OCI-LY7 (cell line): ENCODE results near the gene TOB2.

ENCODE experiments used
- EZH2phosphoT487 ChIP-seq: fragments of 200-600 bp; sonication (generic); IDR thresholded peaks from 2 replicates; pipeline ENCODE4 v1.6.1; 2018; ENCODE audit warnings: low read depth, borderline replicate concordance, mild to moderate bottlenecking, mixed run types, antibody characterized with exemption, low read length, moderate library complexity, mixed read lengths
- TF ChIP-seq, protein P1 (sequence below): fragments of 200-600 bp; sonication (generic); conservative IDR thresholded peaks from 2 replicates; pipeline ENCODE4 v1.5.1; 2014; ENCODE audit warnings: mild to moderate bottlenecking, antibody characterized with exemption, low read length, moderate library complexity, mixed read lengths

DNA sequence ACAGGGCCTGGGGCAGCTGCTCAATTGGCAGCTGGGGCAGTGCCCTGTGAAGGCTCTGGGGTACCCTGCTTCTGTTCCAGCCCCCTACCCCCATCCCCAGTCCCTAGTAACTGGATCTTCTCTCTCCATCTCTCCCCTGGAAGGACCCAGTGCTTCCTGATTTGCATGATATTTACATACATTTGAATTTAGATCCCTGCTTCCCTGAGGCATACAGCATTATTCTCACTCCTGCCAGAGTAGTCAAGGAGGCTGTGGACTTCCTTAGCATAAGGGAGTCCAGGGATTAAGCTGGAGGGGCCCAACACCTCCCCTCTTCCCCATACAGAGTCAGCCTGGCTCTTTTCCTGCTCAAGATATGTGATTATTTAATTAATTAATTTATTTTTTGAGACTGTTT is 40.2 kb downstream of the TOB2 start:
- TF ChIP-seq, protein P1, sequence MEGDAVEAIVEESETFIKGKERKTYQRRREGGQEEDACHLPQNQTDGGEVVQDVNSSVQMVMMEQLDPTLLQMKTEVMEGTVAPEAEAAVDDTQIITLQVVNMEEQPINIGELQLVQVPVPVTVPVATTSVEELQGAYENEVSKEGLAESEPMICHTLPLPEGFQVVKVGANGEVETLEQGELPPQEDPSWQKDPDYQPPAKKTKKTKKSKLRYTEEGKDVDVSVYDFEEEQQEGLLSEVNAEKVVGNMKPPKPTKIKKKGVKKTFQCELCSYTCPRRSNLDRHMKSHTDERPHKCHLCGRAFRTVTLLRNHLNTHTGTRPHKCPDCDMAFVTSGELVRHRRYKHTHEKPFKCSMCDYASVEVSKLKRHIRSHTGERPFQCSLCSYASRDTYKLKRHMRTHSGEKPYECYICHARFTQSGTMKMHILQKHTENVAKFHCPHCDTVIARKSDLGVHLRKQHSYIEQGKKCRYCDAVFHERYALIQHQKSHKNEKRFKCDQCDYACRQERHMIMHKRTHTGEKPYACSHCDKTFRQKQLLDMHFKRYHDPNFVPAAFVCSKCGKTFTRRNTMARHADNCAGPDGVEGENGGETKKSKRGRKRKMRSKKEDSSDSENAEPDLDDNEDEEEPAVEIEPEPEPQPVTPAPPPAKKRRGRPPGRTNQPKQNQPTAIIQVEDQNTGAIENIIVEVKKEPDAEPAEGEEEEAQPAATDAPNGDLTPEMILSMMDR: no peak
- no peak for TF ChIP-seq EZH2phosphoT487
